SK-N-SH (cell line): Measurements from ENCODE around the gene SEC16B. TPM values are rescaled to one million over a fixed set of nuclear protein-coding genes. Genes with fewer than 3 reads are reported as not detected.

Source experiments
- CTCF ChIA-PET: fragments of 300-600, 350-600 bp; formaldehyde crosslinking; extraction: SDS; loops from one replicate; lab custom pipeline; 2021; lab: Yijun Ruan, JAX
- POLR2A ChIA-PET: fragments of 350-600 bp; sonication (Branson Sonifier 250); formaldehyde crosslinking; extraction: SDS; loops from one replicate; lab custom pipeline; 2020; ENCODE audit warnings: antibody characterized with exemption, inconsistent platforms; lab: Yijun Ruan, JAX
- DNase-seq: peaks from one replicate; pipeline ENCODE4 v3.0.0; 2012
- H2AFZ ChIP-seq: fragments of 200-600 bp; sonication (generic); 2 replicates; pipeline ENCODE4 v1.8.1; 2016; ENCODE audit warnings: antibody characterized with exemption, mild to moderate bottlenecking, low read depth
- H3F3A ChIP-seq: fragments of 200-600 bp; sonication (generic); replicated peaks from 2 replicates; pipeline ENCODE3; 2016; ENCODE audit warnings: antibody characterized with exemption, mild to moderate bottlenecking; ENCODE audit not compliant: insufficient read depth
- H3K27ac ChIP-seq, 2 experiments: fragments of 200-500 bp in 1 of 2; fragments of 200-600 bp in 1 of 2; sonication (Bioruptor generic) in 1 of 2; sonication (generic), shearing (Covaris generic) in 1 of 2; 2 replicates each; pipeline versions ENCODE4 v1.5.1 to v1.6.1; 2014 to 2016; ENCODE audit warnings: low read depth in 2 of 2, inconsistent platforms in 1 of 2, low read length in 1 of 2, mild to moderate bottlenecking in 1 of 2, mixed read lengths in 1 of 2
- H3K27me3 ChIP-seq: fragments of 200-600 bp; sonication (generic), shearing (Covaris generic); 2 replicates; pipeline ENCODE4 v1.6.1; 2016; ENCODE audit warnings: mixed run types; ENCODE audit not compliant: insufficient read depth
- H3K36me3 ChIP-seq, 2 experiments: fragments of 200-500 bp in 1 of 2; fragments of 200-600 bp in 1 of 2; sonication (Bioruptor generic) in 1 of 2; sonication (generic) in 1 of 2; replicated peaks in 1 of 2; 2 replicates each; pipeline versions ENCODE3 to v1.5.1; 2014 to 2016; ENCODE audit warnings: low read length in 1 of 2, mild to moderate bottlenecking in 1 of 2; ENCODE audit not compliant: insufficient read depth in 2 of 2, control insufficient read depth in 1 of 2
- H3K4me1 ChIP-seq, 2 experiments: fragments of 200-500 bp in 1 of 2; fragments of 200-600 bp in 1 of 2; sonication (Bioruptor generic) in 1 of 2; sonication (generic), shearing (Covaris generic) in 1 of 2; 2 replicates each; pipeline versions ENCODE4 v1.5.1 to v1.6.1; 2014 to 2016; ENCODE audit warnings: low read depth in 1 of 2, low read length in 1 of 2, mixed run types in 1 of 2; ENCODE audit not compliant: insufficient read depth in 2 of 2, control insufficient read depth in 1 of 2
- H3K4me2 ChIP-seq: fragments of 200-600 bp; sonication (generic), shearing (Covaris generic); 2 replicates; pipeline ENCODE4 v1.6.1; 2017; ENCODE audit warnings: mixed run types
- H3K4me3 ChIP-seq, 2 experiments: fragments of 200-500 bp in 1 of 2; fragments of 200-600 bp in 1 of 2; sonication (Bioruptor generic) in 1 of 2; sonication (generic), shearing (Covaris generic) in 1 of 2; 2 replicates each; pipeline versions ENCODE4 v1.5.1 to v1.8.1; 2014 to 2016; ENCODE audit warnings: low read depth in 2 of 2, inconsistent platforms in 1 of 2, low read length in 1 of 2, mild to moderate bottlenecking in 1 of 2, mixed read lengths in 1 of 2, moderate library complexity in 1 of 2
- H3K79me2 ChIP-seq: fragments of 200-600 bp; sonication (generic); 2 replicates; pipeline ENCODE4 v1.8.1; 2017; ENCODE audit warnings: mild to moderate bottlenecking; ENCODE audit not compliant: insufficient read depth
- H3K9ac ChIP-seq: fragments of 200-600 bp; sonication (generic); 2 replicates; pipeline ENCODE4 v1.6.1; 2017; ENCODE audit warnings: mixed run types
- H3K9me2 ChIP-seq: fragments of 200-600 bp; sonication (generic); 2 replicates; pipeline ENCODE4 v1.6.1; 2017; ENCODE audit warnings: mixed run types
- H3K9me3 ChIP-seq: fragments of 200-600 bp; sonication (generic); 2 replicates; pipeline ENCODE4 v1.6.1; 2017; ENCODE audit warnings: mixed run types, mild to moderate bottlenecking, moderate library complexity
- H4K20me1 ChIP-seq: fragments of 200-600 bp; sonication (generic); 2 replicates; pipeline ENCODE4 v1.6.1; 2017; ENCODE audit warnings: mild to moderate bottlenecking, mixed run types; ENCODE audit not compliant: insufficient read depth
- ELF1 ChIP-seq: IDR thresholded peaks from 2 replicates; pipeline ENCODE4 v1.4.0; 2012
- EP300 ChIP-seq, 2 experiments: IDR thresholded peaks; 2 replicates each; pipeline versions ENCODE4 v1.4.0 to v1.6.1; 2012; ENCODE audit warnings: borderline replicate concordance in 1 of 2, low read depth in 1 of 2, low read length in 1 of 2
- EZH2phosphoT487 ChIP-seq: fragments of 200-600 bp; sonication (generic); IDR thresholded peaks from 2 replicates; pipeline ENCODE4 v1.6.1; 2017; ENCODE audit warnings: low read depth, mixed run types, mild to moderate bottlenecking, antibody characterized with exemption, moderate library complexity, borderline replicate concordance
- GABPA ChIP-seq: IDR thresholded peaks from 2 replicates; pipeline ENCODE4 v1.4.0; 2012; ENCODE audit warnings: low read depth, mild to moderate bottlenecking
- JUND ChIP-seq: IDR thresholded peaks from 2 replicates; pipeline ENCODE4 v1.4.0; 2012
- MXI1 ChIP-seq: IDR thresholded peaks from 2 replicates; pipeline ENCODE4 v1.6.1; 2012; ENCODE audit warnings: mild to moderate bottlenecking, low read depth, low read length, improper control_type of control experiment
- NRF1 ChIP-seq: IDR thresholded peaks from 2 replicates; pipeline ENCODE4 v1.6.1; 2012; ENCODE audit warnings: low read depth, mild to moderate bottlenecking, low read length
- POLR2AphosphoS5 ChIP-seq: IDR thresholded peaks from 2 replicates; pipeline ENCODE4 v1.6.1; 2012; ENCODE audit warnings: low read depth, low read length
- RAD21 ChIP-seq: IDR thresholded peaks from 2 replicates; pipeline ENCODE4 v1.6.1; 2012; ENCODE audit warnings: mild to moderate bottlenecking, low read length
- RCOR1 ChIP-seq: fragments of 150-350 bp; IDR thresholded peaks from 2 replicates; pipeline ENCODE4 v1.6.1; 2017; ENCODE audit warnings: antibody characterized with exemption, low read length
- TAF1 ChIP-seq: IDR thresholded peaks from 2 replicates; pipeline ENCODE4 v1.6.1; 2012; ENCODE audit warnings: low read depth, mild to moderate bottlenecking, low read length, moderate library complexity, borderline replicate concordance
- WGBS: methylation state at CpG from one replicate; pipeline ENCODE4 v1.1.6; 2017; ENCODE audit warnings: low lambda C conversion rate; 5-methylcytosine and 5-hydroxymethylcytosine counted together
- polyA plus RNA-seq, 3 experiments: library from polyadenylated mRNA; depleted of rRNA; stranded (reverse); fragments of >200 nt; gene quantifications; 2 replicates each; pipeline ENCODE4 v1.2.3, GENCODE V29; 2012
- TF ChIP-seq, protein P1 (sequence below): IDR thresholded peaks from 2 replicates; pipeline ENCODE4; 2012
- TF ChIP-seq, protein P2 (sequence below): IDR thresholded peaks from 2 replicates; pipeline ENCODE4 v1.6.1; 2012; ENCODE audit warnings: mild to moderate bottlenecking, low read depth, low read length, moderate library complexity
- TF ChIP-seq, protein P3 (sequence below): fragments of 200-600 bp; sonication (generic); IDR thresholded peaks from 2 replicates; pipeline ENCODE4 v1.6.1; 2017; ENCODE audit warnings: antibody characterized with exemption, mild to moderate bottlenecking, moderate library complexity
- TF ChIP-seq, protein P4 (sequence below): fragments of 150-350 bp; IDR thresholded peaks from 2 replicates; pipeline ENCODE4 v1.6.1; 2016; ENCODE audit warnings: mild to moderate bottlenecking, low read depth, low read length

SEC16B gene
- polyA plus RNA-seq, 1 of the 3 experiments (the other 2 are of a cell fraction) = 0.31 TPM

DNA sequence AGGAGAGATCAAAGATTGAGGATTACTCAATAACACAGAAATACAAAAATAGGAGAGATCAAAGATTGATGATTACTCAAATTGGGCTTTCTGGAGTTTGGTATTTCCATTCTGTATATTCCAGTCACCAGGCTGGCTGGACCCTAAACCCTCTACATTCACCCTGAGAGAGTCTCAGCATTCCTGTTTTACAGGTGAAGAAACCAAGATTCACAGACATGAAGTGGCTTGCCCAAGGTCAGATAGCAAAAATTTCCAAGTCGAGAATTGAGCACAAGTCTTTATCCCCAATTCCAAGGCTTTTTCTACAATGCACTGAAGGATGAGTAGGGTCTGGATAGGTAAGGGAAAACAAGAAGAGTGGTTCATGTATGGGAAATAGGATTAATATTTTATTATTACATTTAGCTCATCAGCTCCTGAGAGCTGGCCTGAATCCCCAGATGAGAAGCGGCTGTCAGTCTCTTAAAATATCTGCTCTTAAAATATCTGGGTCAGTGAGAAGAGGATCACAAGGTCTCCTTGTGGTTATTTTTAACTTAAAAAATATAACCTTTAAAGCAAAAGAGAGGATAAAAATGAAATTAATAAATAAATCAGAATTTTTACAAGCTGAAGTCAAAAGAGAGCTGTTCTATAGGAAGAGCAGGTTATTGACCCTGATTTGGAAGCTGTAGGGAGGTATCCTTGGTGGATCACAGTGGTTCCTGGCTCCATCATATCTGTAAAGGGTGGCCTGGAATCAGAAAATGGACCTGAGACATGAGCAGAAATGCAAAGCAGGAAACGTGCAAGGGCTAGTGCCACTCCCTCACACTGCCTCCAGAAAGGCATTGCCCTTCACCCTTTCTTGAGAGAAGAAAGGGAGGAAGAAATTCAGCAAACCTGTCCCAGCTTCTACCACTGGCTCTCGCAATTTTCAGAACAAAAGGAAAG, 29.1 kb upstream of the SEC16B start (continued):
- TF ChIP-seq, protein P1, sequence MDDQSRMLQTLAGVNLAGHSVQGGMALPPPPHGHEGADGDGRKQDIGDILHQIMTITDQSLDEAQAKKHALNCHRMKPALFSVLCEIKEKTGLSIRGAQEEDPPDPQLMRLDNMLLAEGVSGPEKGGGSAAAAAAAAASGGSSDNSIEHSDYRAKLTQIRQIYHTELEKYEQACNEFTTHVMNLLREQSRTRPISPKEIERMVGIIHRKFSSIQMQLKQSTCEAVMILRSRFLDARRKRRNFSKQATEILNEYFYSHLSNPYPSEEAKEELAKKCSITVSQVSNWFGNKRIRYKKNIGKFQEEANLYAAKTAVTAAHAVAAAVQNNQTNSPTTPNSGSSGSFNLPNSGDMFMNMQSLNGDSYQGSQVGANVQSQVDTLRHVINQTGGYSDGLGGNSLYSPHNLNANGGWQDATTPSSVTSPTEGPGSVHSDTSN = no peak

DNA sequence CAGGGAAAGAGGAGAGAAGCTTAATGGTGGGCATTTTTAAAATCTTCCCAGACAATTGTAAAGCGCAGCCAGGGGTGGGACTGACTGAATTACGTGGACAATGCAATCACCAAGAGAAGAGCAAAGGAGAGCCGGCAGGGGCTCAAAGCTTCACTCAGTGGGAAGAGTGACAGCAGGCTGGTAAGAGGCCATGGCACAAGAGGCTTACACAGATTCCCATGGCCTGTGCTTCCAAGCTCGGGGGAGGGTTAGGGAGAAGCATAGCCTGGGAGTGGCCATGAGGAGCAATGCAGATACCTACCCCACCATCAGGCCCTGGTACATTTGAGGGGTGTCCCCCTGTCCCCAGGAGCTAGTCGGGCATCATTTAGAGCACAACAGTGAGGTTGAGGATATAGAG, 27.1 kb upstream of the SEC16B start:
- no peak overlapping the region for H3K4me2 ChIP-seq
- H3K9me2 ChIP-seq = no peaks in the 10 kb centered on the region
- H2AFZ ChIP-seq = no peak overlapping the region
- H3K4me1 ChIP-seq = no peaks in the 10 kb centered on the region
- no peak overlapping the region for H3K27ac ChIP-seq
- TF ChIP-seq, protein P2, sequence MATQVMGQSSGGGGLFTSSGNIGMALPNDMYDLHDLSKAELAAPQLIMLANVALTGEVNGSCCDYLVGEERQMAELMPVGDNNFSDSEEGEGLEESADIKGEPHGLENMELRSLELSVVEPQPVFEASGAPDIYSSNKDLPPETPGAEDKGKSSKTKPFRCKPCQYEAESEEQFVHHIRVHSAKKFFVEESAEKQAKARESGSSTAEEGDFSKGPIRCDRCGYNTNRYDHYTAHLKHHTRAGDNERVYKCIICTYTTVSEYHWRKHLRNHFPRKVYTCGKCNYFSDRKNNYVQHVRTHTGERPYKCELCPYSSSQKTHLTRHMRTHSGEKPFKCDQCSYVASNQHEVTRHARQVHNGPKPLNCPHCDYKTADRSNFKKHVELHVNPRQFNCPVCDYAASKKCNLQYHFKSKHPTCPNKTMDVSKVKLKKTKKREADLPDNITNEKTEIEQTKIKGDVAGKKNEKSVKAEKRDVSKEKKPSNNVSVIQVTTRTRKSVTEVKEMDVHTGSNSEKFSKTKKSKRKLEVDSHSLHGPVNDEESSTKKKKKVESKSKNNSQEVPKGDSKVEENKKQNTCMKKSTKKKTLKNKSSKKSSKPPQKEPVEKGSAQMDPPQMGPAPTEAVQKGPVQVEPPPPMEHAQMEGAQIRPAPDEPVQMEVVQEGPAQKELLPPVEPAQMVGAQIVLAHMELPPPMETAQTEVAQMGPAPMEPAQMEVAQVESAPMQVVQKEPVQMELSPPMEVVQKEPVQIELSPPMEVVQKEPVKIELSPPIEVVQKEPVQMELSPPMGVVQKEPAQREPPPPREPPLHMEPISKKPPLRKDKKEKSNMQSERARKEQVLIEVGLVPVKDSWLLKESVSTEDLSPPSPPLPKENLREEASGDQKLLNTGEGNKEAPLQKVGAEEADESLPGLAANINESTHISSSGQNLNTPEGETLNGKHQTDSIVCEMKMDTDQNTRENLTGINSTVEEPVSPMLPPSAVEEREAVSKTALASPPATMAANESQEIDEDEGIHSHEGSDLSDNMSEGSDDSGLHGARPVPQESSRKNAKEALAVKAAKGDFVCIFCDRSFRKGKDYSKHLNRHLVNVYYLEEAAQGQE = no peak
- no peaks in the 10 kb centered on the region for H3K9me3 ChIP-seq
- POLR2A ChIA-PET = no interaction called here
- H3K79me2 ChIP-seq = no peaks in the 10 kb centered on the region
- H3K36me3 ChIP-seq = no peaks in the 10 kb centered on the region
- no peak overlapping the region for H3K4me3 ChIP-seq
- no peak for DNase-seq
- CTCF ChIA-PET = interaction anchor here (3.2 kb wide), 1 partner anchor 35 kb away, joined by 12 read pairs; no protein-coding TSS in a partner anchor
- no peaks in the 10 kb centered on the region for H3F3A ChIP-seq
- WGBS = 54% methylated on average over 5 of the region's 5 CpGs
- H4K20me1 ChIP-seq = no peaks in the 10 kb centered on the region
- H3K27me3 ChIP-seq = no peaks in the 10 kb centered on the region
- H3K9ac ChIP-seq = no peak overlapping the region

DNA sequence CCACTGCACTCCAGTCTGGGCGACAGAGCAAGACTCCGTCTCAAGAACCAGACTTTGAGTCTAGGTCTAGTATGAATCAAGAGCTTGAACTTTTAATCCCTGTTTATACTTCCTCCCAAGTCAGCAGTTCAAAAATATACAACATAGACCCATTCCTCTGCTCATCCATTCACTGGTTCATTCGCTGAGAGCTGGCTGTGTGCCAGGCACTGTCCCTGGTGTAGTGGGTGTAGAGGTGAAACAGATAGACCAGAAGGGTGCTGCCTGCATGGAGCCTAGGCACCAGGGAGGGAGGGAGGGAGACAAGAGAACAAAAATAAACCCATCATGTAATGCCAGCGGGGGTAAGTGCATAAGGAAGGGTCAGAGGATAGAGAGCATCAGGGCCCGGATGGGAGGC, 25.5 kb upstream of the SEC16B start:
- no peaks in the 10 kb centered on the region for H3K4me1 ChIP-seq
- no peak overlapping the region for H2AFZ ChIP-seq
- no peak overlapping the region for H3K27ac ChIP-seq
- H3F3A ChIP-seq = no peaks in the 10 kb centered on the region
- no peaks in the 10 kb centered on the region for H3K9me2 ChIP-seq
- no peaks in the 10 kb centered on the region for H3K9me3 ChIP-seq
- H4K20me1 ChIP-seq = no peaks in the 10 kb centered on the region
- H3K4me2 ChIP-seq = no peak overlapping the region
- DNase-seq = no peak
- no peak overlapping the region for H3K9ac ChIP-seq
- no peaks in the 10 kb centered on the region for H3K79me2 ChIP-seq
- CTCF ChIA-PET = interaction anchor here (0.9 kb wide), 1 partner anchor 47 kb away, joined by 3 read pairs; no protein-coding TSS in a partner anchor
- H3K27me3 ChIP-seq = no peaks in the 10 kb centered on the region
- H3K4me3 ChIP-seq = no peak overlapping the region
- 69% methylated on average over 4 of the region's 5 CpGs for WGBS
- POLR2A ChIA-PET = no interaction called here
- no peaks in the 10 kb centered on the region for H3K36me3 ChIP-seq
- TF ChIP-seq JUND (no peak), EP300 (IDR thresholded peaks at IDR 0.05; ENCODE audit: borderline replicate concordance in 1 of 2, low read depth in 1 of 2, low read length in 1 of 2) (no peak), ELF1 (no peak), NRF1 (no peak), MXI1 (no peak), RAD21 (no peak), RCOR1 (no peak), POLR2AphosphoS5 (no peak), TAF1 (no peak), GABPA (no peak), EZH2phosphoT487 (no peak)
- TF ChIP-seq, protein P1 = no peak
- TF ChIP-seq, protein P3, sequence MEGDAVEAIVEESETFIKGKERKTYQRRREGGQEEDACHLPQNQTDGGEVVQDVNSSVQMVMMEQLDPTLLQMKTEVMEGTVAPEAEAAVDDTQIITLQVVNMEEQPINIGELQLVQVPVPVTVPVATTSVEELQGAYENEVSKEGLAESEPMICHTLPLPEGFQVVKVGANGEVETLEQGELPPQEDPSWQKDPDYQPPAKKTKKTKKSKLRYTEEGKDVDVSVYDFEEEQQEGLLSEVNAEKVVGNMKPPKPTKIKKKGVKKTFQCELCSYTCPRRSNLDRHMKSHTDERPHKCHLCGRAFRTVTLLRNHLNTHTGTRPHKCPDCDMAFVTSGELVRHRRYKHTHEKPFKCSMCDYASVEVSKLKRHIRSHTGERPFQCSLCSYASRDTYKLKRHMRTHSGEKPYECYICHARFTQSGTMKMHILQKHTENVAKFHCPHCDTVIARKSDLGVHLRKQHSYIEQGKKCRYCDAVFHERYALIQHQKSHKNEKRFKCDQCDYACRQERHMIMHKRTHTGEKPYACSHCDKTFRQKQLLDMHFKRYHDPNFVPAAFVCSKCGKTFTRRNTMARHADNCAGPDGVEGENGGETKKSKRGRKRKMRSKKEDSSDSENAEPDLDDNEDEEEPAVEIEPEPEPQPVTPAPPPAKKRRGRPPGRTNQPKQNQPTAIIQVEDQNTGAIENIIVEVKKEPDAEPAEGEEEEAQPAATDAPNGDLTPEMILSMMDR = no peak
- TF ChIP-seq, protein P4, sequence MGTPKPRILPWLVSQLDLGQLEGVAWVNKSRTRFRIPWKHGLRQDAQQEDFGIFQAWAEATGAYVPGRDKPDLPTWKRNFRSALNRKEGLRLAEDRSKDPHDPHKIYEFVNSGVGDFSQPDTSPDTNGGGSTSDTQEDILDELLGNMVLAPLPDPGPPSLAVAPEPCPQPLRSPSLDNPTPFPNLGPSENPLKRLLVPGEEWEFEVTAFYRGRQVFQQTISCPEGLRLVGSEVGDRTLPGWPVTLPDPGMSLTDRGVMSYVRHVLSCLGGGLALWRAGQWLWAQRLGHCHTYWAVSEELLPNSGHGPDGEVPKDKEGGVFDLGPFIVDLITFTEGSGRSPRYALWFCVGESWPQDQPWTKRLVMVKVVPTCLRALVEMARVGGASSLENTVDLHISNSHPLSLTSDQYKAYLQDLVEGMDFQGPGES = no peak
